Kidney (tissue), 14 donors: ENCODE data around the gene SLC17A9. TPM values are rescaled to one million over a fixed set of nuclear protein-coding genes. Genes with fewer than 3 reads are reported as not detected.

ENCODE experiments used
- DNase-seq, 5 donors: peaks; one replicate each; pipeline ENCODE4 v3.0.0-alpha.2; 2013 to 2020
- FAIRE-seq: peaks from 2 replicates; lab custom pipeline; 2012; peaks lifted over from hg19 to GRCh38; lab: Jason Lieb, UNC
- H3K27ac ChIP-seq, 2 donors: one replicate each; pipeline ENCODE4 v1.7.0; 2013; ENCODE audit warnings: low read depth in 2 of 2, low read length in 2 of 2, inconsistent platforms in 1 of 2
- H3K27me3 ChIP-seq: one replicate; pipeline ENCODE4 v1.7.1; 2013; ENCODE audit warnings: low read length, inconsistent platforms; ENCODE audit not compliant: control insufficient read depth, insufficient read depth
- H3K36me3 ChIP-seq, 3 donors: one replicate each; pipeline versions ENCODE4 v1.7.0 to v1.7.1; 2013; ENCODE audit warnings: low read length in 3 of 3, control low read depth in 1 of 3, inconsistent platforms in 1 of 3; ENCODE audit not compliant: insufficient read depth in 3 of 3, control insufficient read depth in 2 of 3
- H3K4me1 ChIP-seq, 3 donors: one replicate each; pipeline versions ENCODE4 v1.7.0 to v1.7.1; 2013; ENCODE audit warnings: low read length in 3 of 3, inconsistent platforms in 1 of 3, low read depth in 1 of 3; ENCODE audit not compliant: control insufficient read depth in 2 of 3, insufficient read depth in 2 of 3
- H3K4me3 ChIP-seq, 3 donors: one replicate each; pipeline versions ENCODE4 v1.7.0 to v1.8.1; 2013; ENCODE audit warnings: low read length in 3 of 3, control low read depth in 1 of 3, inconsistent platforms in 1 of 3
- H3K9ac ChIP-seq, 3 donors: one replicate each; pipeline versions ENCODE4 v1.7.0 to v1.7.1; 2013; ENCODE audit warnings: low read length in 3 of 3, control low read depth in 1 of 3, inconsistent platforms in 1 of 3
- H3K9me3 ChIP-seq, 3 donors: one replicate each; pipeline versions ENCODE4 v1.7.0 to v1.7.1; 2013; ENCODE audit warnings: low read length in 3 of 3, control low read depth in 1 of 3, inconsistent platforms in 1 of 3; ENCODE audit not compliant: control insufficient read depth in 2 of 3, insufficient read depth in 1 of 3
- intact Hi-C: fragments of 100-400 bp; cut with DNase I; formaldehyde crosslinking; loops from one replicate; pipeline ENCODE4 v1.11.1; 2022
- polyA plus RNA-seq: library from polyadenylated mRNA; stranded (reverse); fragments of 350-450 nt; fragmentation: Illumina TruSeq; extraction: RNeasy Lipid Tissue Mini Kit (QIAGEN cat#74804); gene quantifications from one replicate; pipeline ENCODE4 v1.2.3, GENCODE V29; 2014; ENCODE audit warnings: low read depth, low replicate concordance; ENCODE audit not compliant: insufficient read depth
- total RNA-seq: library from RNA; stranded (reverse); fragmentation: NEBNext Ultra II Directional; extraction: Animal tissue kit (Norgen Biotek cat#: 25700); gene quantifications from one replicate; pipeline ENCODE4 v1.2.1, GENCODE V29; 2021
- TF ChIP-seq, protein P1 (sequence below): IDR thresholded peaks from 3 replicates; pipeline ENCODE4 v1.5.1; 2012; ENCODE audit warnings: mild to moderate bottlenecking, moderate library complexity, borderline replicate concordance; ENCODE audit not compliant: insufficient read depth; ENCODE audit errors: extremely low read depth
- donor health status: control.
- donor health status: control.
- donor health status: control.
- donor health status: control.
- donor health status: control.
- donor health status: DM: yes; HTN: yes; CAD: no.
- donor health status: Normal renal cell carcinoma (clear cell type).

SLC17A9 gene
- total and polyA plus RNA-seq, 2 donors from 2014 or later: 2.0 to 9.5 TPM

DNA sequence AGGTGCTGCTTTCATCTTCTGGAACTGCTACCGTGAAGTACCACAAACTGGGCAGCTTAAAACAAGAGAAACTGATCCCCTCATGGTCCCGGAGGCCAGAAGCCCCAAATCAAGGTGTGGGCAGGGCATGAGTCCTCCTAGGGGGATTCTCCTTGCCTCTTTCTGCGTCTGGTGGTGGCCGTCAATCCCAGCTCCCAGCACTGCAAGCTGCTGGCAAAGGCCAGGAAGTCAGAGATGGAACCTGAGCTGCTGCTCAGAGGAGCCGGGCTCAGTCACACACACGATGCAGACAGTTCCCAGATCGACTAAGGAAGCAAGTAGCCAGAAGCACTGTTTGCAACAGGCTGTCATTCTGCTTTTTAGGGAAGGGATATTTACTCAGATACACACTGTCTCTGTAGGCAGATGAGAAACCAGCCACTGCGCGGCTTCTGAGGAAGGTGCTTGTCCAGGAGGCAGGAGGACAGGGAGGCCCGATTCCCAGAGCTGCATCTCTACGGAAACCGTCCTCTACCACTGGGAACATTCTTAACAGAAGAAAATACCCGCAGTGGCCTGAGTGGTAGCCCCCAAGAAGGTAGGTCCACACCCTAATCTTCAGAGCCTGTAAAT lies 38.8 kb downstream of the SLC17A9 start:
- no peaks in the 10 kb centered on the region for H3K4me1 ChIP-seq
- intact Hi-C loops: no loop called here
- no peak overlapping the region for H3K9ac ChIP-seq
- H3K27me3 ChIP-seq: no peaks in the 10 kb centered on the region
- no peak overlapping the region for H3K4me3 ChIP-seq
- H3K27ac ChIP-seq: no peak overlapping the region
- no peaks in the 10 kb centered on the region for H3K36me3 ChIP-seq
- no peak for FAIRE-seq
- TF ChIP-seq, protein P1, sequence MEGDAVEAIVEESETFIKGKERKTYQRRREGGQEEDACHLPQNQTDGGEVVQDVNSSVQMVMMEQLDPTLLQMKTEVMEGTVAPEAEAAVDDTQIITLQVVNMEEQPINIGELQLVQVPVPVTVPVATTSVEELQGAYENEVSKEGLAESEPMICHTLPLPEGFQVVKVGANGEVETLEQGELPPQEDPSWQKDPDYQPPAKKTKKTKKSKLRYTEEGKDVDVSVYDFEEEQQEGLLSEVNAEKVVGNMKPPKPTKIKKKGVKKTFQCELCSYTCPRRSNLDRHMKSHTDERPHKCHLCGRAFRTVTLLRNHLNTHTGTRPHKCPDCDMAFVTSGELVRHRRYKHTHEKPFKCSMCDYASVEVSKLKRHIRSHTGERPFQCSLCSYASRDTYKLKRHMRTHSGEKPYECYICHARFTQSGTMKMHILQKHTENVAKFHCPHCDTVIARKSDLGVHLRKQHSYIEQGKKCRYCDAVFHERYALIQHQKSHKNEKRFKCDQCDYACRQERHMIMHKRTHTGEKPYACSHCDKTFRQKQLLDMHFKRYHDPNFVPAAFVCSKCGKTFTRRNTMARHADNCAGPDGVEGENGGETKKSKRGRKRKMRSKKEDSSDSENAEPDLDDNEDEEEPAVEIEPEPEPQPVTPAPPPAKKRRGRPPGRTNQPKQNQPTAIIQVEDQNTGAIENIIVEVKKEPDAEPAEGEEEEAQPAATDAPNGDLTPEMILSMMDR: no peak
- H3K9me3 ChIP-seq: no peaks in the 10 kb centered on the region
- no peak for DNase-seq

DNA sequence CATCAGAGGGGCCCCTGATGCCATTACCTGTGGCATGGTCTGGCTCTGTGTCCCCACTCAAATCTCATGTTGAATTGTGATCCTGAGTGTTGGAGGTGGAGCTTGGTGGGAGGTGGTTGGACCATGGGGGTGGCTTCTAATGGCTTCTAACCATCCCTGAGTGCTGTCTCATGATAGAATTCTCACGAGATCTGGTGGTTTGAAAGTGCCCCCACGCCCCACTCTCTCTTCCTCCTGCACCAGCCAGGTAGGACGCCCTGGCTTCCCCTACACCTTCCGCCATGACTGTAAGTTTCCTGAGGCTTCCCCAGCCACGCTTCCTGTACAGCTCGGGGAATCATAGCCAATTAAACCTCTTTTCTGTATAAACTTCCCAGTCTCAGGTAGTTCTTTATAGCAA lies 39.4 kb downstream of the SLC17A9 start:
- no peaks in the 10 kb centered on the region for H3K27me3 ChIP-seq
- FAIRE-seq (no peak), DNase-seq (no peak)
- no peaks in the 10 kb centered on the region for H3K9me3 ChIP-seq
- no peak overlapping the region for H3K9ac ChIP-seq
- H3K27ac ChIP-seq: no peak overlapping the region
- H3K4me3 ChIP-seq: no peak overlapping the region
- TF ChIP-seq, protein P1: no peak
- intact Hi-C loops: no loop called here
- no peaks in the 10 kb centered on the region for H3K4me1 ChIP-seq
- no peaks in the 10 kb centered on the region for H3K36me3 ChIP-seq

DNA sequence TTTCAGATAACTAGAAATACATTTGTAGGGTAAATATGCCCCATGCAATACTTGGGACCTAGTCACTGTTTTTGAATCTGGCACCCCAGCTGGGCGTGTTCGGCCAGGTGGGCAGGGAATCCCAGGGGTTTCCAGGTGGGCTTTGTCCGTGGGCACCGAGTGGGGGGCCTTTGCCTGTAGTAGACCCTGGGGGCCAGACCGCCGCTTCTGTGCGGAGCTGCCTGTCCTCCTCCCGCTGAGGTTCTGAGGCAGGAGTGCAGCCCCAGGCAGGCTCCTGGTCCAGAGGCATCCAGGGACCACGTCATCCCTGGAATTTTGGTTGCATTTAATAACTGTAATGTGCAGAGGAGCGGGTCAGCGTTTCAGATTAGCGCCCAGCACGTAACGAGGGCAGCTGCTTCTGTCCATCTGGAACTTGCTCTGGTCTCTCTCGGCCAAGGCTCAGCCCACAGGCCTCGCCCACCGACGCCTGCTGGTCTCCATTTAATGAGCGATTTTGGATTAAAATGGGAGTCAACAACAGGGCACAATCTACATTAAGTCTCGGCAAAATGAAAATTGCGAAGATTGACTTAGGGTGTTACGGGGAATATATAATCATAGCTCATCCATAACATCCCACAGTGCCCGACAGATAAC lies 41.5 kb downstream of the SLC17A9 start:
- TF ChIP-seq, protein P1: no peak
- Histone ChIP-seq H3K4me1 (no peaks in the 10 kb centered on the region), H3K9me3 (no peaks in the 10 kb centered on the region), H3K9ac (no peak overlapping the region), H3K36me3 (no peaks in the 10 kb centered on the region), H3K4me3 (no peak overlapping the region), H3K27me3 (peaks cover 12% of the 10 kb centered on the region), H3K27ac (no peak overlapping the region)
- FAIRE-seq: no peak
- peak in 1 of 5 donors; percentile 76 for DNase-seq
- intact Hi-C loops: no loop called here
